Rectal smooth muscle tissue (tissue), 1 donor: Measurements from ENCODE around the gene MBL2.

Source experiments
- H3K27ac ChIP-seq: one replicate; pipeline ENCODE4 v1.7.0; 2013; ENCODE audit warnings: low read depth, low read length, inconsistent platforms
- H3K27me3 ChIP-seq: one replicate; pipeline ENCODE4 v1.7.0; 2013; ENCODE audit warnings: low read length; ENCODE audit not compliant: control insufficient read depth, insufficient read depth
- H3K36me3 ChIP-seq: one replicate; pipeline ENCODE4 v1.7.0; 2013; ENCODE audit warnings: low read length; ENCODE audit not compliant: control insufficient read depth, insufficient read depth
- H3K4me1 ChIP-seq: one replicate; pipeline ENCODE4 v1.7.0; 2013; ENCODE audit warnings: low read length; ENCODE audit not compliant: control insufficient read depth, insufficient read depth
- H3K4me3 ChIP-seq: one replicate; pipeline ENCODE4 v1.7.0; 2013; ENCODE audit warnings: low read length
- H3K9ac ChIP-seq: one replicate; pipeline ENCODE4 v1.7.0; 2013; ENCODE audit warnings: low read length

The MBL2 gene

DNA sequence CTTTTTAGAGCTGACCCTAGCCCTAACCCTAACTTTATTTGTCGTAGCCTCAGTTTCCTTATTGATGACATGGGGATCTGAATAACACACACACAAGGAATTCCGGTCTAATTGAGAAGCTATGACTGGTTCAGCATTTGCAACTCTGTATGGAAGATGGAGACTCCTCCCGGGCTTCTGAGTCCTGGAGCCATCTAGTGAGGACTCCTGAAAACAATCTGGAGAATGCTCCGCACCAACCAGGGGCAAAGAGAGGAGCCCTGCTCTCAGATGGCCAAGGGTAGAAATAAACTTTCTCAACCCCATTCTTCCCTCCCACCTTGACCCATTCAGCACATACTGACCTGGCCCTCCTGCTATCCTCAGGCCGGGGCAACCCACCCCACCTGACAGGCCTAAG is 26.4 kb downstream of the MBL2 start:
- Histone ChIP-seq H3K4me3 (no peak overlapping the region), H3K36me3 (no peaks in the 10 kb centered on the region), H3K9ac (no peak overlapping the region), H3K27ac (no peak overlapping the region), H3K4me1 (no peaks in the 10 kb centered on the region), H3K27me3 (no peaks in the 10 kb centered on the region)

DNA sequence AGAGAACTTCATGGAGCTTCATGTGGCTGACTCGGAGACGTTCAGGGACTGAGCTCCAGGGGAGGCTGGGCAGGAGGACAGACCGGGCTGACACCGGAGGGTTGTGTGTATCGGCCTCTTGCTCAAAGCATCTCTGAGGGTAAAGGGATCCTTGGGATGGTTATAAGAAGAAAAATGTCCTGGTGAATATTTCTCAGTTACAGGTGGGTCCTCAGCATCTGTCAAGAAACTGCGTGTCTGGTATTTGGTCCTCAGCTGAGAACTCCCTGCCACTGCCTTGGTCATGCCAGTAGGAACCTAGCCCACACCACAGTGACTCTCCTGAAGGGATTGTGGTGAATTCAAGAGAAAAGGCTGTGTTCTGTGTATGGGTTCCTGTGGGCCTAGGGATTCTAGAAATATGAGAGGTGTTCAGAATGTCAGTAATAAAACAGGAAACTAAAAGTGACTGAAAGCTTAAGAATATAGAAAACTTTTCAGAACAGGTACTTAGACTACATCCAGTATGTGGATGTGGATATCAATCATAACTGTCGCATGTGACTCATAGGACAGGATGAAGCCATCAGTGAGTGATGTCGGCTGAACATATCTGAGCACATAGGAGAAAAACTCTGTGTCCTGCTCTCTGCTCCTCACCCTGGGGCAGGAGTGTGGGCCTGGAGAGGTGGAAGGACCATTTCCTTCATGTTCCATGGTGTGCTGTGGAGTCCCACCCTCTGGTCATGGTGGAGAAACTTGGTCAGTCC is 28.4 kb downstream of the MBL2 start:
- Histone ChIP-seq H3K27ac (no peak overlapping the region), H3K9ac (no peak overlapping the region), H3K36me3 (no peaks in the 10 kb centered on the region), H3K27me3 (no peaks in the 10 kb centered on the region), H3K4me1 (no peaks in the 10 kb centered on the region), H3K4me3 (no peak overlapping the region)

DNA sequence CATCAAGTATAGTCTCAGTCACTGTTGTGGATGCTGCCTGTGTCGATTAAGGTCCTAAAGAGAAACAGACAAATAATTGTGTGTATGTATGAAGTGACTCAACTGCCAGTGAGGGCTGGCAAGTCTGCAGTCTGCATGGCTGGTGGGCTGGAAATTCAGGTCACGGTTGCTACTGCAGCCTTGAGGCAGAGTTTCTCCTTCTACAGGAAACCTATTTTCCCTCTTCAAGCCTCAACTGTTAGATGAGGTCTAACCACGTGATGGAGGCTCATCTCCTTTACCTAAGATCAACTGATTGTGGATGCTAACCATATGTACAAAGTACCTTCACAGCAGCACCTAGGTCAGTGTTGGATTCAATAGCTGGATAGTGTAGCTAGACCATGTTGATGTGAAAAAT is 29.9 kb downstream of the MBL2 start:
- Histone ChIP-seq H3K36me3 (no peaks in the 10 kb centered on the region), H3K4me3 (no peak overlapping the region), H3K4me1 (no peaks in the 10 kb centered on the region), H3K27ac (no peak overlapping the region), H3K9ac (no peak overlapping the region), H3K27me3 (no peaks in the 10 kb centered on the region)

DNA sequence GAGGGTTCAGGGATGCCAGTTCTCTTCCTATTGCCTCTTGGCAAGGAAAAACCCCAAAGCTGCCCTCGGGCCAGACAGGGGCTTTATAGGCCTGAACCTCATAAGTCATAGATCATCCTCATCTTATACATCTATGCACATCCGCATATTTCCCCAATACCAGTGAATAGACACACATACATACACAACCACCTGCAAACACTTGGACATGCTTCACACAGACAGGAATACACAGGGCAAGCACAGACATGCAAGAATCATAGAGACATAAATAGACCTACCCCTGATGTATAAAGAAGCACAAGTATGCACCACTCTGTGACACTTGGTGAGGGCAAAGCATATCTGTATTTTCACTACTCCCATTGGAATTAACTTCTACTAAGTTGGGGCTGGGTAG is 30.7 kb downstream of the MBL2 start:
- H3K27ac ChIP-seq = no peak overlapping the region
- no peak overlapping the region for H3K9ac ChIP-seq
- H3K4me1 ChIP-seq = no peaks in the 10 kb centered on the region
- H3K4me3 ChIP-seq = no peak overlapping the region
- H3K36me3 ChIP-seq = no peaks in the 10 kb centered on the region
- H3K27me3 ChIP-seq = no peaks in the 10 kb centered on the region

DNA sequence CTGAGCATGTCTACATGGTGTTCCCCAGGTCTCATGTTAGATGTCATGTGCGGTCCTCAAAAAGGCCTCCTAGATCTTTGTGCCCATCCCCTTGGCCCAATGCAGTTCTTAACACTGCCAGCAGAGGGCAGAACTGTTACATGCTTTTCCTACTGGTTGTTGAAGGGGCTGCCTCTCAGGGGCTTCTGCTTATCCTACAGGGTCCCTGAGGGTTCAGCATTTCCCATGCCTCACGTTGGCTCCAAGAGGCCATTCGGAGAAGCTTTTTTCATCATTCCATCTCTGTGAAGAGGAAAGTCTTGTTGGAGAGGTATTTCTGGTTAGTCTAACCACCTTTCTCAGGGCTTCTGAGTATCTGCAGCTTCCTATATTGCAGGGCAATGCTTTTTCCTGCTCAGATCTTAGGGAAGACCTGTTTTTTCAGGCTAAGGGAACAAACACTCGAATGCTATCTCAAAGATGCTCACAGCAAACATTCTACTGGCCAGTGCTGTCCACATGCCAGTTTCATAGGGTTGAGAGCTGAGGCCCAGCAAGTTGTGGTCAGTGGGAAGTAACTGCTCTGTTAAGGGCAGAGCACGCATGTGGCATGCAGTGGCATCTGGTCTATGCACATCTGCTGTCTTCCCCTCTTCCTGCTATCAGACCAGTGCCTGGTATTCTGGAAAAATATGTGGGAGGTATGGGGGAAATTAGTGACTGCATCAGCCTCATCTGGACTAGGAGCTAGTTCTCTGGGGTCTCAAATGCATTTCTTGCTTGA is 31.5 kb downstream of the MBL2 start:
- no peaks in the 10 kb centered on the region for H3K4me1 ChIP-seq
- H3K27me3 ChIP-seq = no peaks in the 10 kb centered on the region
- no peaks in the 10 kb centered on the region for H3K36me3 ChIP-seq
- H3K4me3 ChIP-seq = no peak overlapping the region
- H3K9ac ChIP-seq = no peak overlapping the region
- H3K27ac ChIP-seq = no peak overlapping the region

DNA sequence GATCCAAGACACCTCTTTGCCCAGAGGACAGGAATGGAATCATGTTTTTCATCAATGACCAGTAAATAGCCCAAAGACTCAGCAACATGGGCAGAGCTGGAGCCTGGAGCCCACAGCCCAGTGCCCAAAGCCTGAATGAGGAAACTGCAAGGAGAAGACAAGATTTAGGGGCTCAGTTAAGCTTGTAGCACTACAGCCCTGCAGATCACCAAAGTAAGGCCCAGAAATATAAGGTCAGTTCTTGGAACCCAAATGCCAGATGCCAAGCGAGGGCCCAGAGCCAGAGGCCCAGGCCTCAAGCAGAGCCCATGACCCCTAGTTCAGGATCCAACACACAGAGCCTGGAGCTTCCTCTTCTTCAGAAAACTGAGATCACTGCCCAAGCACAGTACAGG is 32.4 kb downstream of the MBL2 start:
- Histone ChIP-seq H3K27me3 (no peaks in the 10 kb centered on the region), H3K4me3 (no peak overlapping the region), H3K27ac (no peak overlapping the region)

DNA sequence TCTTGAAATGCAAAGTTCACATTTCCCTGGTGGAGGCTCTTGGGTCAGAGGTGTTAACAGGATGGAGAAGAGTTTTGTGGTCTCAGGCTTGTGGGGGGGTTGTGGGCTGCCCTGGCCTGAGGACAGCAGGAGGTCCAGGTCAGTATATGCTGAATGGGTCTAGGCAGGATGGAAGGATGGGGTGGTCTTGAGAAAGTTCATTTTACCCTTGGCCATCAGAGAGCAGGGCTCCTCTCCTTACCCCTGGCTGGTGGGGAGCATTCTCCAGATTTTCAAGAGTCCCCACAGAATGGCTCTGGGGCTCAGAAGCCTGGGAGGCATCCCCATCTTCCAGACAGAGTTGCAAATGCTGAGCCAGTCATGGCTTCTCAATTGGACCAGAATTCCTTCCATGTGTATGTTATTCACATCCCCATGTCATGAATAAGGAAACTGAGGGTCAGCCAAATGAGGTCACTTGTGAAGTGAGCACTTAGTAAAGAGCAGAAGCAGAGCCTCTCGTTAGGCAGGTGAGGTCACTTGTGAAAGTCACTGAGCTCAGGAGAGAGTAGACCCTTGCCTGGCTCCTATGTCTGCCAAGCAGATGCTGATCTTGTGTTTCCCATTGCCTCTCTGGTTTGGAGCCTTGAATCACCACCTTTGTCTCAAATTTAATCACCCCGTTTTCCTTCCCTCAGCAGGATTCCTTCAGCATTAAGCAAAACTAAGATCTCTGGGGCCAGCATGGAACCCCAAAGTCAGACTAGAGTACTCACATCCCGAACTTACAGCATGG is 33.0 kb downstream of the MBL2 start:
- Histone ChIP-seq H3K4me3 (no peak overlapping the region), H3K9ac (no peak overlapping the region), H3K4me1 (no peaks in the 10 kb centered on the region), H3K36me3 (no peaks in the 10 kb centered on the region), H3K27me3 (no peaks in the 10 kb centered on the region), H3K27ac (no peak overlapping the region)

More for the DNA sequence above, 32.4 kb downstream of the MBL2 start:
- Histone ChIP-seq H3K36me3 (no peaks in the 10 kb centered on the region), H3K9ac (no peak overlapping the region), H3K4me1 (no peaks in the 10 kb centered on the region)

DNA sequence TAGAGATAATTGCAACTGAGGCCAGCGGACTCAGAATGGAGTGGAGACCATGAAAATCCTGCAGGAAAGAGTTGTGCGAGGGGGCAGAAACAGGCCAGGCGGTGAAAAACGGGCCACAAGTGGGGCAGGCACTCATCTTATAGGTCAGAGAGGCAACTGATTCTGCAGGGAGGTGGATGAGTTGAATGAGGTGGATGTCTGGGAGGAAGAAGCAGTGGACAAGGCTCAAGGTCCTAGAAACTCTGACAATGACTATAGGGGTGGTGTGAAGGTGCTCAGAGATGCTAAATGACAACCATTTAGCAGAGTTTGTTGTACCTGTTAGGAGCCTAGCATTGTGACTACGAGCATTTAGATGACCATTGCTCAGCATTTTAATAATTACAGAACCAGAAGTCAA is 33.6 kb downstream of the MBL2 start:
- no peaks in the 10 kb centered on the region for H3K36me3 ChIP-seq
- no peaks in the 10 kb centered on the region for H3K27me3 ChIP-seq
- H3K9ac ChIP-seq = no peak overlapping the region
- H3K4me3 ChIP-seq = no peak overlapping the region
- no peaks in the 10 kb centered on the region for H3K4me1 ChIP-seq
- H3K27ac ChIP-seq = no peak overlapping the region

DNA sequence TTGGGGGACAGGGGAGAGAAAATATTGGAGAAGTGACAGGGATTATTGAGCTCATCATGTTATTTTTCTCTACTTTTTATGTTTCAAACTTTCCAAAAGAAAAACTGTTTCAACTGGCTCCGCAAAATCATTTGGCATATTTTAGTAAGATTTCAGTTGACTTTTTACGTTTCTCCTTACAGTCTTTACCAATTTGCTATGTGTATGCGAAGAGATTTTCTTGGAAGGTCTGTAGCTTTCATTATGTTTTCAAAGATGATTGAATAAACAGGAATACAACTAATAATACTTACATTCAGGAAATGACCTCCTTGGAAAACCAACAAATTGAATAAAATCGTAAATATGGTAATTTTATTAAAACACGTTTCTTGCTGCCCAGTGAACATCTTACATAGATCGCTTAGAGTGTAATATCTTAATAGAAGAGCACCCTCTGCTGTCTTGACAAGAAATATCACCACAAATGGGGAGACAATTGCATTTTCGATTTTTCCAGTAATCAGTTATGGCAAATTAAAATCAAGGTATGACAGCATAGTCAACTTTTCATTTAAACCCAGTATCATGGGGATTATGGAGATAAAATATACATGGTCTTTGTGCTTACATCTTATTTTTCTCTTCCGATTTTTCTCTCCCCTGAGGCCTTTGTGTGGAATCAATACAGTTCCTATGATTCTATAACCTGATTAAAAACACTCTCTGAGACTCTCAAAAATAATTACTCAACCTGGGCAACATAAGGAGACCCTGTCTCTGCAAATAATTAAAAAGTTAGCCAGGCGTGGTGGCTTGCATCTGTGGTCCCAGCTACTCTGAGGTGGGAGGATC is 43.1 kb downstream of the MBL2 start:
- no peaks in the 10 kb centered on the region for H3K27me3 ChIP-seq
- H3K36me3 ChIP-seq = no peaks in the 10 kb centered on the region
- H3K9ac ChIP-seq = no peak overlapping the region
- no peaks in the 10 kb centered on the region for H3K4me1 ChIP-seq
- no peak overlapping the region for H3K27ac ChIP-seq
- no peak overlapping the region for H3K4me3 ChIP-seq

DNA sequence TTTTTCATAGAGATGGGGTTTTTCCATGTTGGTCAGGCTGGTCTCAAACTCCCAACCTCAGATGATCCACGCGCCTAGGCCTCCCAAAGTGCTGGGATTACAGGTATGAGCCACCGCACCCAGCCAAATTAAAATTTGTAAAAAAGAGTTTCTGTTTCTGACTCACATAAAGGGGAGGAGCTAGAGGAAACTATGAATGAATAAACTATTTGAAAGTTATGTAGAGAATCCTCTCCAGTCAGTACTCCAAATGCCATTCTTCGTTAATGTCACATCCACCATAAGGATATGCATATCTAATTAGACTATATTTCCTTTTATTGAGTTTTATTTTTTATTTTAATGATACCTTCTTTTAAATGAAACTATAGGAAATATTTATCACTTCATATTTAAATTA is 52.6 kb downstream of the MBL2 start:
- Histone ChIP-seq H3K36me3 (no peaks in the 10 kb centered on the region), H3K27me3 (no peaks in the 10 kb centered on the region), H3K9ac (no peak overlapping the region), H3K4me3 (no peak overlapping the region), H3K4me1 (no peaks in the 10 kb centered on the region), H3K27ac (no peak overlapping the region)
